Transverse colon (tissue), 1 donor: ENCODE data around the gene NTF3.

Experiments used
- EP300 ChIP-seq: sonication (generic); formaldehyde crosslinking; IDR thresholded peaks from one replicate; pipeline ENCODE4 v1.6.1; 2017; ENCODE audit warnings: antibody characterized with exemption, low read depth
- POLR2A ChIP-seq: fragments of 450-650 bp; IDR thresholded peaks from one replicate; pipeline ENCODE4 v1.6.1; 2016; ENCODE audit warnings: antibody characterized with exemption, mild to moderate bottlenecking, moderate library complexity

DNA sequence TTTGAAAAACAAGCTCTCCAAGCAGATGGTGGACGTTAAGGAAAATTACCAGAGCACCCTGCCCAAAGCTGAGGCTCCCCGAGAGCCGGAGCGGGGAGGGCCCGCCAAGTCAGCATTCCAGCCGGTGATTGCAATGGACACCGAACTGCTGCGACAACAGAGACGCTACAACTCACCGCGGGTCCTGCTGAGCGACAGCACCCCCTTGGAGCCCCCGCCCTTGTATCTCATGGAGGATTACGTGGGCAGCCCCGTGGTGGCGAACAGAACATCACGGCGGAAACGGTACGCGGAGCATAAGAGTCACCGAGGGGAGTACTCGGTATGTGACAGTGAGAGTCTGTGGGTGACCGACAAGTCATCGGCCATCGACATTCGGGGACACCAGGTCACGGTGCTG, 62.4 kb downstream of the NTF3 start:
- TF ChIP-seq EP300 (no peak), POLR2A (no peak)
